GOT3 (cell line): ENCODE data around the gene GNB4.

ENCODE experiments used
- DNase-seq: peaks from one replicate; lab custom pipeline; 2025; ENCODE audit warnings: mixed read lengths; lab: John Stamatoyannopoulos, UW

The GNB4 gene

GRCh38 chr3:179355996-179356395 is 95.3 kb downstream of the GNB4 start:
- DNase-seq = no peak

- DNase-seq = no peak
These were observed 102.8 kb downstream of the GNB4 start for GRCh38 chr3:179348325-179349013.

GRCh38 chr3:179347345-179348194 is 103.7 kb downstream of the GNB4 start, which contains the start of gene MFN1:
Gene MFN1, plus strand, starts transcription at chr3:179347709. Its CDS starts 1,143 bp downstream, at chr3:179348852.
- DNase-seq = peak; percentile 93
